DMS53 treated with DMSO at 0.1 percent for 48 hours (cell line): ENCODE data around the gene LHX1.
A peak's percentile ranks its signal among the peaks of the same experiment; 100 is the strongest.

Experiments
- DNase-seq: peaks from one replicate; lab custom pipeline; 2025; ENCODE audit not compliant: unreplicated experiment; lab: John Stamatoyannopoulos, UW

Gene LHX1

DNA sequence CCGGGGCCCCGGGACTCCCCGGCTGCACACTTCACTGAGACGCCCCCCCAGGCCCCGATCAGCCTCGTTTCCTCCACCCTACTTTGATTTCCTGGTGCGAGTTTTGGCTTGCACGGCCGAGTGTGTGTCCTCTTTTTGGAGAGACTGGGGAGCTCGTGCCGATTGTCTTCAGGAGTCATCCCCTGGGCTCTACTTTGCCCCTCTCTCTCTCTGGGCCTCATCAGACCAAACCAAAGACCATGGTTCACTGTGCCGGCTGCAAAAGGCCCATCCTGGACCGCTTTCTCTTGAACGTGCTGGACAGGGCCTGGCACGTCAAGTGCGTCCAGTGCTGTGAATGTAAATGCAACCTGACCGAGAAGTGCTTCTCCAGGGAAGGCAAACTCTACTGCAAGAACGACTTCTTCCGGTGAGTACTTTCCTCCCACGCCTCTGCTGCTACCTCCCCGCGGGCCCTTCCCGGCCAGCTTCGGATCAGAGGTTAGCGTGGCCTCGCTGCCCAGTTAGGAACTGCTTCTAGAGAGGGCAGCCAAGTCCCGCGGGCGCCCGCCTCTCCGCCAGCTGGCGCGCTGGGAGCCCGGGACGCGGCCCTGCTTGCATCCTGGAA, 787 bp downstream of the LHX1 start:
- no peak for DNase-seq

DNA sequence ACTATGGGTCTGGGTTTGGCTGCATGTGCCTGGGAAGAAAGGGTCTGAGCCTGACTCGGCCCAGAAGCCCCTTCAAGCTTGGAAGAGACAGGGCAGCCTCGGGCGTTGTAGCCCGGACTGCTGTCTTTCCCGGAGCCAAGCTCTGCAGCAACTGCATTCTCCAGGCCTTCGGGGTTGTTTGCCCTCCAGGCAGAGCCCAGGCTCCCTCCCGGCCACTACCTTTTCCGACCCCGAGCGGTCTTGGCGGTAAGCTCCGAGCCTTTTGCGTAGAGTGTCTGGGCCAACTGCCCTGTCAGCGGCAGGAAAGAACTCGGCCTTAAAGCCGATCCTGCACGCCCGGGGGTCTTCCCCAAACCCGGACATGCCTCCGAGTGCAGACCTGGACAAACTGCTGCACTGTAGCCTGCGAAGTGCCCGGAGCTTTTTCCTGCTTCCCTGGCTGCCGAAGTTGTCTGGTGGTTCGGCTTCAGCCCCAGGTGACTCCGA, 1.3 kb downstream of the LHX1 start:
- no peak for DNase-seq

- no peak for DNase-seq
Measured at GRCh38 chr17:36939052-36939801, 2.0 kb downstream of the LHX1 start.

GRCh38 chr17:36939802-36940312, 2.6 kb downstream of the LHX1 start:
- DNase-seq: no peak

GRCh38 chr17:36940313-36941264, 3.3 kb downstream of the LHX1 start:
- DNase-seq: no peak

DNA sequence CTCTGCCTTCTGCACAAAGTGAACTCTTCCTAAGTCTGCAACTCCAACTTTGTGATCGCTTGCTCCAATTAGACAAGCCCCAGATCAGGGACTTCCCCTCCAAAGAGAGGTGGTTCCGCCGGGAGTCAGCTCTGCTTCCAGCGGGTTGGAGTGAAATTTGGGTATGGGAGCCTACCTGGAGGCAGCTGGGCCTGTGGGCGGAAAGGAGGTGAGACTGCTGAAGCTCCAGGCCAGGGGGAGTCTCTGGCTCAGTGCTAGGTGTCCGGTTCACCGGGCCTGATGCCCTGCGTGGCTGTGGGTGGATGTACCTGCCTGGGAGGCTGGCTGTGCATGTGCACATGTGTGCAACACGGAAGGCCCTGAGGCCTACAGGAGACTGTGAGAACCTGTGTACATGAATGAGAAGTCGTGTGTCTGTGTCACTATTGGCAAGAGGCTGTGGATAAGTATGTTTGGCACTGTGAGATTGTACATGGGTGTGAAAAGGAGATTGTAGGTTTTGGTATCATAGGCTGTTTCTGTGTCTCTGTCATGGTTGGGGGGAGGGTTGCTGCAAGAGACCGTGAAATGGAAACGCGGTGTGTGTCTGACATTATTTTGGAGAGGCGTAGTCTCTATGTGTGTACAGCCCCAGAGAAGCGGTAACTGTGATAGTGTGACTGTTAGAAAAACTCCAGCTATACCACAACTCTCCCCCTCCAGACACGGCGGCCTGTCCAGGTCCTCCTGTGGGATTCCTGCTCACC, 4.2 kb downstream of the LHX1 start:
- no peak for DNase-seq

DNA sequence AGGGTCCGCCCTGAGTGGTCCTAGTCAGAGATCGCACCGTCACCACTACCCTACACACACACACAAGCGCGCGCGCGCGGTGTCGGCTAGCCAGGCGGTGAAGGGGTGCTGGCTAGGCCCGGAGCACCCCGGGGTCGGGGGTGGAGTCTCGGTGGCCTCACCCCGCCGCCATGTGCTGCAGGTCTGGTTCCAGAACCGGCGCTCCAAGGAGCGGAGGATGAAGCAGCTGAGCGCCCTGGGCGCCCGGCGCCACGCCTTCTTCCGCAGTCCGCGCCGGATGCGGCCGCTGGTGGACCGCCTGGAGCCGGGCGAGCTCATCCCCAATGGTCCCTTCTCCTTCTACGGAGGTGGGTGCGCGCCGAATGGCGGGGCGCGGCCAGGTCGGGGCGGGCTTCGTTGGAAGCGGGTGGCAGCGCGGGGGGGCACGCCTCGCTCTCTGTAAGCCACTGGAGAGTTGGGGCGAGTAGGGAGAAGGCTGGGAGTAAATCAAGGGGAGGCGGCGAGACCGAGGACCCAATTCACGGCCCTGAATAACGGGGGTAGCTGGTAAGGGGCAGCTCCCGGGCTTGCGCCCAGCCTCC, 4.8 kb downstream of the LHX1 start:
- no peak for DNase-seq

DNA sequence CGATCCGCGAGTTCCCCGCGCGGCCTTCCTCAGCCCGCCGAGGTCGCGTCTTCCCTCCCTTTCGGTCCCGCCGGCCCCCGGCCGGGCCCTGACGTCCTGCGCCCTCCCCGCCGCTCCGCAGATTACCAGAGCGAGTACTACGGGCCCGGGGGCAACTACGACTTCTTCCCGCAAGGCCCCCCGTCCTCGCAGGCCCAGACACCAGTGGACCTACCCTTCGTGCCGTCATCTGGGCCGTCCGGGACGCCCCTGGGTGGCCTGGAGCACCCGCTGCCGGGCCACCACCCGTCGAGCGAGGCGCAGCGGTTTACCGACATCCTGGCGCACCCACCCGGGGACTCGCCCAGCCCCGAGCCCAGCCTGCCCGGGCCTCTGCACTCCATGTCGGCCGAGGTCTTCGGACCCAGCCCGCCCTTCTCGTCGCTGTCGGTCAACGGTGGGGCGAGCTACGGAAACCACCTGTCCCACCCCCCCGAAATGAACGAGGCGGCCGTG, 5.4 kb downstream of the LHX1 start:
- no peak for DNase-seq

GRCh38 chr17:36943250-36944191, 6.2 kb downstream of the LHX1 start:
- no peak for DNase-seq

DNA sequence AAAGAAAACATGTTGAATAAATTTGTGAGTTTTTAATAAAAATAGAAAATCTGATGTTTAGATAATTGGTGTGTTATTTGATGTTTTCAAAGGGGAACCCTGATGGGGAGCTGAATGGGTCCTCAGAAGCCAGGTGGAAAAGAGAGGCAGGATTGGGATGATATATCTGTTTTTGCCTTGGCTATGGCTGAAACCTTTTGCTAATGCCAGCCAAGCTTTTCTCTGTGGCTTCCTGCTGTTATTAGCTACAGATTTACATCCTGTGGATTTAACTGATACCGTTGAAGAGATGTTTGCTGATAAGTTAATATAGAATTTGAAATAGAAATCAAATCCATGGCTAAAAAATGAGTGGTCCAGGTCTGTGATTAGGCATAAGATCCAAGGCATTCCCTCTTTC, 7.3 kb downstream of the LHX1 start:
- DNase-seq: no peak

GRCh38 chr17:36945140-36945539, 7.9 kb downstream of the LHX1 start:
- no peak for DNase-seq

DNA sequence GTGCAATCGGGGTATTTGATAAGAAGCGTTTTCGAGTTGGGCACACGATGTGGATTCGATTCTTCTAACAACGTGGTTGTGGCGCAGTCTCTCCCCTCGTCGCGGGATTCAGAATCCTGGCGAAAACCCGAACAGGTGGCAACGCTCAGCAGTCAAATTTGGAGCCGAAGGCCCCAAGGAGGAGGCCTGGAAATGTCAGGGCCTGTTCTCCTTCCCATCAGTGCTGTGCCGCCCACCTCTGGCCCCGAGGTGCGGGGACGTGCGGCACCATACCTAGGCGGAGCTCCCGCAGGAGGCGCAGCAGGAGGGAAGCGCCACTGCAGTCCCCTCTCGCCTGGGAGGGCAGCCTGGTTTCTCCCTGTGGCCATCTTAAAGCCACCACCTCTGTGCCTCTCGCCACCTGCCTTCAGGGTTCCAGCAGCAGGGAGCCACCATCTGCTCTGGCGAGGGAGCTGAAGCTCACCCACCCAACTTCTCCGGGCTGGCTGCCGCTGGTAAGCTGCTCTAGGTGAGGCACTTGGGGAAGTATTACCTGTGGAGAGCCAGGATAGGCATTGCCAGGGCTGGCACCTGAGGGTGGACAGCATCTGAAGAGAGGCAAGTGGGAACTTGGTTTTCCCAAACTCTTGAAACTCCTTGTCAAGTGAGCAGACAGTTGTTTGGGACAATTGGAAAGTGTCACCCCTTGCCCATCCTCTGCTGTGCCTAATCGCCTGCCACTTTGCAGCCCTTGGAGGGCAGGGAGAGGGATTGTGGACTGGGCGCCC, 8.9 kb downstream of the LHX1 start:
- no peak for DNase-seq

GRCh38 chr17:36946726-36947091, 9.4 kb downstream of the LHX1 start:
- DNase-seq: no peak

DNA sequence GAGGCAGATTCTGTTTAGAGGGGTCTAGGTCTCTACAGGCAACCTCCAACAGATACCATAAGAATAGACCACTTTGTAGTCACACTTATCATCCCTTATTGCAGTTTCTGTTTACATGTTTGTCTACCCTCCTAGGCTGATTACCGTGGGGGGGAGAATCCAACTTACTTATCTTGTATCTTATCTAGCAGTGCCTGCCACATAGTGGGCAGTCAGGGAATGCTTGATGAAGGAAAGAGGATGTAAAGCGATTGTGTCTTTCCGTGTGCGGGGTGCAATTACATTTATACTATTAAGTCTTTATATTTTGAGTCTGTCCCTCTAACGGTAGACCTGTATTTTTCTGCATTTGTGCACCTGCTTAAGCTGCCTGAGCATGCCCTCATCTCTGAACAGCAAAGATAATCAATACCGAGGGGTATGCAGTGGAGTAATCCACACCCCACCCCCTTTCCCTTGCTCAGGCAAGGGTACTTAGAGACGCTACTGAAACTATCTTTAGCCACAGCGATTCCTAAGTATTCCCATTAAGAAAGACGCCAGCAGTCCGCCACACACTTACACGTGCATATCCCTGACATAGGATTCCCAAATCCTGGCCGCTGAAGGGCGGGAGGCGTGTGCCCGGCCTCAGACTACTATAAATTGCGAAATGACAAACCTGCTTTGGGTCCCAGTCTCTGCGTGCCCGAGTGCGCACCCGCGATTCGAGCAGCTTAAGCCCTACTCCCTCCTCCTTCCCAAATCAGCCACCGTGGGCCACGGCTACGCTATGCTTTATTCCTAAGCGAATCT, 10.8 kb downstream of the LHX1 start:
- DNase-seq: no peak

DNA sequence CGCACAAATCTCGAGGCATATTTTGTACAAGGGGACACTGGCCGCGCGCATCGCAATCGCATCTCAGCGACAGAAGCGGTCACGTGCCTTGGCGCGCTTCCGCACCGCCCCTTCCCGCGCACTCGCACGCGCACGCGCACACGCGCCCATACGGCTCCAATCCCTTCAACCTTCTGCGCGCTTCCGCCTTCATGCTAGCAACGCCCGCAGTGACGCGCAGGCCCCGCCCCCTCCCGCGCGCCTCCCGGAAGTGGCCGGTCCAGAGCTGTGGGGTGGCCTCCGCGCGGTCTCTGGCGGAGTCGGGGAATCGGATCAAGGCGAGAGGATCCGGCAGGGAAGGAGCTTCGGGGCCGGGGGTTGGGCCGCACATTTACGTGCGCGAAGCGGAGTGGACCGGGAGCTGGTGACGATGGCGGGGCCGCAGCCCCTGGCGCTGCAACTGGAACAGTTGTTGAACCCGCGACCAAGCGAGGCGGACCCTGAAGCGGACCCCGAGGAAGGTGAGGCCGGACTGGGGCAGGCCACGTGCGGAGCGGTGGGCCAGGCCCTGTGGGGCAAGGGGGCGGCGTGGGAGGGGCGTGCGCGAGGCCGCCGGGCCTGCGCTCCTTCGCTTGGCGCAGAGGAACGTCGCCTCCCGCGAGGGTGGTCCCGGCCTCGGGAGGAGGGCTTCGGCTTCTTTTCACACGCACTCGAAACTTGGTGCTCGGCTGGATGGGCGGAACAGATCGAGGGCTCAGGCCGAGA, 11.6 kb downstream of the LHX1 start, which contains the start of gene AATF:
AATF (plus strand) TSS at position 238 of the 744 bp plus-strand sequence; CDS start at position 410, 172 bp downstream.
- DNase-seq: peak; percentile 75

DNA sequence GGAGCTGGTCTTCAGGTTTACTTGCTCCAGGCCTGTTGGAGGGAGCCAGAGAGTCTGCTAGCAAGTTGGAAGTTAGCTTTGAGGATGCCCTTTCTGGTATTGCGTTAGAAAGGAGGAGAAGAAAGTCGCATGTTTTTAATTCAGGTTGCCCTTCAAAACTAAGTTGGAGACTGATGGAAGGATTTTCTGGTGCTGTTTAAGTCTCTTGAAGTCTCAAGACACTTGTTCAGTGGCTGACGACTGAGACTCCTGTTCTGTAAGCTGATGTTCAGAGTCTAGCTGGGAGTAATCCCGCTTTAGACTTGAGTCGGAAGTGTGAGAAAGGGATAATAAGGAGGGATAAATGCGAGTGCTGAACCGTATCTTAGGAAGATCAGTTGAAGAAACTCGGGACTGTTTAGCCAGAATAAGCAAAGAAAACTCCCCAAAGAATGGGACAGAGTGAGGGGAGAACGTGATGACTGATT, 12.2 kb downstream of the LHX1 start:
- no peak for DNase-seq

- no peak for DNase-seq
Measured at GRCh38 chr17:36950027-36950426, 12.8 kb downstream of the LHX1 start.
